Measurements from ENCODE around the gene LDLRAD4. TPM values are rescaled to one million over a fixed set of nuclear protein-coding genes. Genes with fewer than 3 reads are reported as not detected.

Gene LDLRAD4
- total RNA-seq, 1 donor from 2014 or later = 34.1 TPM

DNA sequence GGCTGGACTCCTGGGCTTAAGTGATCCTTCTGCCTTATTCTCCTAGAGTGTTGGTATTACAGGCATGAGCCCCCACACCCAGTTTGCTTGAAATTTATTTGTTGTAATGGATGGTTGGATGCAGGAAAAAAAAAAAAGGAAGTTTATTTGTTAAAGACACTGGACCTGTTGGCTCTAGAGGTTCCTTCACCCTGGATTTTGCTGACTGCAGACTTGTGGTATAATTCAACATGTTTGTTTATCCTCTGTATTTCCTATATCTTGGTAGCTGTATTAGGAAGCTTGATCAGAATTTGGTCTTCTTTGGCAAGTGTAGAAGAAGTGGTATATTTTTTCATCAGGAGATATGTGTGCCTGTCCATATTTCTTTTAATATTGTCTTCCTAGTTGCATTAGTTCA lies 138.7 kb downstream of the LDLRAD4 start:
- Mint-ChIP-seq H3K36me3 (ENCODE audit: low read depth, unreplicated experiment) (no peaks in the 10 kb centered on the region), H3K4me1 (ENCODE audit: unreplicated experiment) (peaks cover 7% of the 10 kb centered on the region), H3K4me3 (ENCODE audit: unreplicated experiment) (no peak overlapping the region), H3K27ac (ENCODE audit: unreplicated experiment) (no peak overlapping the region), H3K27me3 (ENCODE audit: unreplicated experiment) (no peaks in the 10 kb centered on the region), H3K9me3 (ENCODE audit: unreplicated experiment) (no peaks in the 10 kb centered on the region)
- DNase-seq (ENCODE audit: low spot score) = no peak
- TF ChIP-seq, protein P1, sequence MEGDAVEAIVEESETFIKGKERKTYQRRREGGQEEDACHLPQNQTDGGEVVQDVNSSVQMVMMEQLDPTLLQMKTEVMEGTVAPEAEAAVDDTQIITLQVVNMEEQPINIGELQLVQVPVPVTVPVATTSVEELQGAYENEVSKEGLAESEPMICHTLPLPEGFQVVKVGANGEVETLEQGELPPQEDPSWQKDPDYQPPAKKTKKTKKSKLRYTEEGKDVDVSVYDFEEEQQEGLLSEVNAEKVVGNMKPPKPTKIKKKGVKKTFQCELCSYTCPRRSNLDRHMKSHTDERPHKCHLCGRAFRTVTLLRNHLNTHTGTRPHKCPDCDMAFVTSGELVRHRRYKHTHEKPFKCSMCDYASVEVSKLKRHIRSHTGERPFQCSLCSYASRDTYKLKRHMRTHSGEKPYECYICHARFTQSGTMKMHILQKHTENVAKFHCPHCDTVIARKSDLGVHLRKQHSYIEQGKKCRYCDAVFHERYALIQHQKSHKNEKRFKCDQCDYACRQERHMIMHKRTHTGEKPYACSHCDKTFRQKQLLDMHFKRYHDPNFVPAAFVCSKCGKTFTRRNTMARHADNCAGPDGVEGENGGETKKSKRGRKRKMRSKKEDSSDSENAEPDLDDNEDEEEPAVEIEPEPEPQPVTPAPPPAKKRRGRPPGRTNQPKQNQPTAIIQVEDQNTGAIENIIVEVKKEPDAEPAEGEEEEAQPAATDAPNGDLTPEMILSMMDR (IDR thresholded peaks at IDR 0.05; ENCODE audit: unreplicated experiment) = no peak

DNA sequence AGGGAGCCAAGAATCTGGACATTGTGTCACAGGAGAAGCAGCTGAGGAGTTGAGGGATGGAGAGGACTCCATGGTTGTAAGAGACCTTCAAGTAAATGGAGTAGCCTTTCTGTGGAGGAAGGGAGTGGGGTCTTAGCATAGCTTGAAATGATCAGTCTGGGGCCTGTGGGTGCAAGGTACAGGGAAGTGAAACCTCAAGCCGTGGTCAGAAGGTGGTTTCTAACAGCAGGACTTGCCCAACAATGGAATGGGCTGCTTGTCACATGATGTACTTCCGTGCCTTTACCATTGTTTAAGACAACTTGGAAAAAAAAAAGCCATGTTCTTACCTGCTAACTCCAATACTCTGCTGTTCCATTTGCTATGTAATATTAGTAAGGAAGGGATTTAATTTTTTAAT lies 140.7 kb downstream of the LDLRAD4 start:
- Mint-ChIP-seq H3K27me3 (ENCODE audit: unreplicated experiment) (no peaks in the 10 kb centered on the region), H3K4me3 (ENCODE audit: unreplicated experiment) (no peak overlapping the region), H3K9me3 (ENCODE audit: unreplicated experiment) (no peaks in the 10 kb centered on the region), H3K4me1 (ENCODE audit: unreplicated experiment) (peaks cover 3% of the 10 kb centered on the region), H3K27ac (ENCODE audit: unreplicated experiment) (no peak overlapping the region), H3K36me3 (ENCODE audit: low read depth, unreplicated experiment) (no peaks in the 10 kb centered on the region)
- no peak for DNase-seq (ENCODE audit: low spot score)
- TF ChIP-seq, protein P1 (IDR thresholded peaks at IDR 0.05; ENCODE audit: unreplicated experiment) = no peak

DNA sequence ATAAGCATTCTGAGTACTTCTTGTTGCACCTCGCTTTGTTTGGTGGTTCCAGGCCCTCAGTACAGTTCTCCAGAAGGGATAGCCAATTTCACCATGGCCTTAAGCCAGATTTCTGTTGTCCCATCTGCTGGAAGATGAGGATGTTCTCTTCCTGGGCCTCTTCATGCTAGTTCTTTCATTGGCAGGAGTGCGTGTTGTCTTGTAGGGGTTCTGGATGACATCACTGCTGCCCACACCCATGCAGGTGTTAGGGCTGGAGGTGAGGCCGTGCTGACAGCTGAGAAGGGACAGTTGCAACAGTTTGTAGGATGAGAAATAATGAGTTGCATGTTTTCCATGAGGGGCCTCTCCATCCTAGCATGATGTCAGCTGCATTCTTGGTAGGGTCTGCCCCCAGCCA lies 142.9 kb downstream of the LDLRAD4 start:
- Mint-ChIP-seq H3K4me1 (ENCODE audit: unreplicated experiment) (peaks cover 20% of the 10 kb centered on the region), H3K9me3 (ENCODE audit: unreplicated experiment) (no peaks in the 10 kb centered on the region), H3K27ac (ENCODE audit: unreplicated experiment) (no peak overlapping the region), H3K36me3 (ENCODE audit: low read depth, unreplicated experiment) (no peaks in the 10 kb centered on the region), H3K4me3 (ENCODE audit: unreplicated experiment) (no peak overlapping the region), H3K27me3 (ENCODE audit: unreplicated experiment) (peaks cover 4% of the 10 kb centered on the region)
- no peak for DNase-seq (ENCODE audit: low spot score)
- TF ChIP-seq, protein P1 (IDR thresholded peaks at IDR 0.05; ENCODE audit: unreplicated experiment) = no peak

DNA sequence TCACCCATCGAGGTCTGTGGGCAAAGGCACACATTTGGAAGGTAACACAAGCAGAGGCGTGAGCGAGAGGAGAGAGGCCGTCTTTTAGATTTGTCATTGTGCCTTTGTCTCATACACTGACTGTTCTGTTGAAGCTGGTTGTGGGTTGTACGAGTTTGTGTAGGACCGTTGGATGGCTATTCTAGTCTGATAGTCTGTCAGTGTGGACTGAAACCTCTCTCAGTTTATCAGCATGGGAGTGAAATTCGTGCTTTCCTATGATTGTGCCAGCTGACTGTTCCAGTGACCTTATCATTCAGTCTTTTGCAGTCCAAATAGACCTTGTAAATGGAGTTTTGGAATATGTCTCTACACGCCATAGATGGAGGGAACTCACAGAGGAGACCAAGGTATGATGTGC lies 143.5 kb downstream of the LDLRAD4 start:
- TF ChIP-seq, protein P1 (IDR thresholded peaks at IDR 0.05; ENCODE audit: unreplicated experiment) = no peak
- DNase-seq (ENCODE audit: low spot score) = no peak
- H3K36me3 Mint-ChIP-seq (ENCODE audit: low read depth, unreplicated experiment) = no peaks in the 10 kb centered on the region
- H3K9me3 Mint-ChIP-seq (ENCODE audit: unreplicated experiment) = no peaks in the 10 kb centered on the region
- no peak overlapping the region for H3K4me3 Mint-ChIP-seq (ENCODE audit: unreplicated experiment)
- peaks cover 26% of the 10 kb centered on the region for H3K4me1 Mint-ChIP-seq (ENCODE audit: unreplicated experiment)
- H3K27ac Mint-ChIP-seq (ENCODE audit: unreplicated experiment) = no peak overlapping the region
- peaks cover 7% of the 10 kb centered on the region for H3K27me3 Mint-ChIP-seq (ENCODE audit: unreplicated experiment)

DNA sequence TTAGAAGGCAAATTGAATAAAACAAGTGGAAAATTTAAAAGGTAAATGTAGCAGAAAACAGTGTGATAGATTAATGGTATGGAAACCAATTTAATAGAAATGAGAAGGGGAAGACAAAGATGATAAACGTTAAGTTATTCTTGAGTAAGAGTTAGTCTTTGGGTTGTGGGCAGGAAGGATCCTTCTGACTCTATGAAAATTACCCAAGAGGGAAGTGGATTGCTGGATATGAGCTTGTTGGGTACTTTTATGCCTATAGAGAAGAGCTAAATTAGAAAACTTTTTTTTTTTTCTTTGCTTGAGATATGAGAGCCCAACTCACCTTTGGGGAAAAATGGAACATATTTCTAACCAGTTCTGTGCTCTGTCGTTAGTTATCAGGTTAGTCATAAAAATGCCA lies 144.0 kb downstream of the LDLRAD4 start:
- TF ChIP-seq, protein P1 (IDR thresholded peaks at IDR 0.05; ENCODE audit: unreplicated experiment) = no peak
- Mint-ChIP-seq H3K27me3 (ENCODE audit: unreplicated experiment) (peaks cover 7% of the 10 kb centered on the region), H3K4me3 (ENCODE audit: unreplicated experiment) (no peak overlapping the region), H3K9me3 (ENCODE audit: unreplicated experiment) (no peaks in the 10 kb centered on the region), H3K27ac (ENCODE audit: unreplicated experiment) (no peak overlapping the region), H3K4me1 (ENCODE audit: unreplicated experiment) (peaks cover 29% of the 10 kb centered on the region), H3K36me3 (ENCODE audit: low read depth, unreplicated experiment) (no peaks in the 10 kb centered on the region)
- no peak for DNase-seq (ENCODE audit: low spot score)
